SK-N-SH treated with all-trans-retinoic acid at 6 μM for 48 hours (cell line): Measurements from ENCODE around the gene APMAP.

Experiments
- ARNTL ChIP-seq: fragments of 450-650 bp; formaldehyde crosslinking; IDR thresholded peaks from 2 replicates; pipeline ENCODE4 v1.5.0; 2020; ENCODE audit warnings: low read depth, mild to moderate bottlenecking, moderate library complexity, borderline replicate concordance
- ESRRG ChIP-seq: fragments of 250-450 bp; sonication (Bioruptor Pico); IDR thresholded peaks from 2 replicates; pipeline ENCODE4 v1.6.1; 2021; ENCODE audit warnings: mild to moderate bottlenecking
- GLIS3 ChIP-seq: fragments of 250-450 bp; sonication (Bioruptor Pico); IDR thresholded peaks from 2 replicates; pipeline ENCODE4 v1.5.0; 2020; ENCODE audit warnings: mild to moderate bottlenecking, moderate library complexity
- OSR1 ChIP-seq: fragments of 250-450 bp; sonication (Bioruptor Pico); IDR thresholded peaks from 2 replicates; pipeline ENCODE4 v1.8.0; 2022; ENCODE audit warnings: moderate library complexity, mild to moderate bottlenecking, inconsistent platforms
- TCF4 ChIP-seq: fragments of 250-450 bp; sonication (Bioruptor Pico); IDR thresholded peaks from 2 replicates; pipeline ENCODE4 v1.8.0; 2021; ENCODE audit warnings: mild to moderate bottlenecking, moderate library complexity, borderline replicate concordance
- ZFP3 ChIP-seq: fragments of 250-450 bp; sonication (Bioruptor Pico); IDR thresholded peaks from 2 replicates; pipeline ENCODE4 v1.5.0; 2020; ENCODE audit warnings: mild to moderate bottlenecking, moderate library complexity
- ZFP30 ChIP-seq: fragments of 450-650 bp; formaldehyde crosslinking; IDR thresholded peaks from 2 replicates; pipeline ENCODE4 v1.5.0; 2022; ENCODE audit warnings: mild to moderate bottlenecking, moderate library complexity
- ZNF565 ChIP-seq: fragments of 450-650 bp; formaldehyde crosslinking; conservative IDR thresholded peaks from 2 replicates; pipeline ENCODE4 v1.5.0; 2020; ENCODE audit warnings: low read depth, mild to moderate bottlenecking, moderate library complexity
- TF ChIP-seq, protein P1 (sequence below): fragments of 250-450 bp; sonication (Bioruptor Pico); IDR thresholded peaks from 2 replicates; pipeline ENCODE4 v1.8.0; 2020; ENCODE audit warnings: mild to moderate bottlenecking, moderate library complexity, borderline replicate concordance
- TF ChIP-seq, protein P2 (sequence below): fragments of 250-450 bp; sonication (Bioruptor Pico); IDR thresholded peaks from 2 replicates; pipeline ENCODE4 v1.5.1; 2020; ENCODE audit warnings: low read depth, mild to moderate bottlenecking, moderate library complexity

DNA sequence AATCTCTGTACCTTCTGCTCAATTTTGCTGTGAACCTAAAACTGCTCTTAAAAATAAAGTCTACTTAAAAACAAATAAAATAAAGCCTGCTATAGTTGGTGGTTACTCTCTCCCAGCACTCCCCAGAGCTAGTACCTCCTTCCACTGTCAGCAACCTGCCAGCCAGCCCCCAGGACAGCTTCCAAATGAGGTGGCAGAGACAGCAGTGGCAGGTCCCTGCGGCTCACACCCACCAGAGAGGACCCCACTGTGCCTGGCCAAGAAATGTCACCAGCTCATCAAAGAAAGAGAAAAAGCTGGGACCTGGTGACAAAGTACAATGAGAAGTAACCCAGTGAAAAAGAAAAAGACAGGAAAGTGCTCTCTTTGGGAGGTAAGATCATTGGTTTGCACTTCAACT, 15.2 kb downstream of the APMAP start:
- TF ChIP-seq ZFP3, result no peak
- TF ChIP-seq TCF4 (CRISPR knock-in tag), result no peak
- no peak for TF ChIP-seq GLIS3
- TF ChIP-seq ARNTL (CRISPR knock-in tag), result no peak
- TF ChIP-seq, protein P1, sequence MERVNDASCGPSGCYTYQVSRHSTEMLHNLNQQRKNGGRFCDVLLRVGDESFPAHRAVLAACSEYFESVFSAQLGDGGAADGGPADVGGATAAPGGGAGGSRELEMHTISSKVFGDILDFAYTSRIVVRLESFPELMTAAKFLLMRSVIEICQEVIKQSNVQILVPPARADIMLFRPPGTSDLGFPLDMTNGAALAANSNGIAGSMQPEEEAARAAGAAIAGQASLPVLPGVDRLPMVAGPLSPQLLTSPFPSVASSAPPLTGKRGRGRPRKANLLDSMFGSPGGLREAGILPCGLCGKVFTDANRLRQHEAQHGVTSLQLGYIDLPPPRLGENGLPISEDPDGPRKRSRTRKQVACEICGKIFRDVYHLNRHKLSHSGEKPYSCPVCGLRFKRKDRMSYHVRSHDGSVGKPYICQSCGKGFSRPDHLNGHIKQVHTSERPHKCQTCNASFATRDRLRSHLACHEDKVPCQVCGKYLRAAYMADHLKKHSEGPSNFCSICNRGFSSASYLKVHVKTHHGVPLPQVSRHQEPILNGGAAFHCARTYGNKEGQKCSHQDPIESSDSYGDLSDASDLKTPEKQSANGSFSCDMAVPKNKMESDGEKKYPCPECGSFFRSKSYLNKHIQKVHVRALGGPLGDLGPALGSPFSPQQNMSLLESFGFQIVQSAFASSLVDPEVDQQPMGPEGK (CRISPR knock-in tag), result no peak
- no peak for TF ChIP-seq ZNF565 (CRISPR knock-in tag)
- TF ChIP-seq ESRRG (CRISPR knock-in tag), result no peak
- TF ChIP-seq, protein P2, sequence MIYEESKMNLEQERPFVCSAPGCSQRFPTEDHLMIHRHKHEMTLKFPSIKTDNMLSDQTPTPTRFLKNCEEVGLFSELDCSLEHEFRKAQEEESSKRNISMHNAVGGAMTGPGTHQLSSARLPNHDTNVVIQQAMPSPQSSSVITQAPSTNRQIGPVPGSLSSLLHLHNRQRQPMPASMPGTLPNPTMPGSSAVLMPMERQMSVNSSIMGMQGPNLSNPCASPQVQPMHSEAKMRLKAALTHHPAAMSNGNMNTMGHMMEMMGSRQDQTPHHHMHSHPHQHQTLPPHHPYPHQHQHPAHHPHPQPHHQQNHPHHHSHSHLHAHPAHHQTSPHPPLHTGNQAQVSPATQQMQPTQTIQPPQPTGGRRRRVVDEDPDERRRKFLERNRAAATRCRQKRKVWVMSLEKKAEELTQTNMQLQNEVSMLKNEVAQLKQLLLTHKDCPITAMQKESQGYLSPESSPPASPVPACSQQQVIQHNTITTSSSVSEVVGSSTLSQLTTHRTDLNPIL (CRISPR knock-in tag), result no peak
- TF ChIP-seq ZFP30 (CRISPR knock-in tag), result no peak
- no peak for TF ChIP-seq OSR1 (CRISPR knock-in tag)
